Peyer's patch (tissue), 4 donors: ENCODE data around the gene BIRC2. TPM values are rescaled to one million over a fixed set of nuclear protein-coding genes. Genes with fewer than 3 reads are reported as not detected.

Experiments used
- DNase-seq, 3 donors: peaks; one replicate each; pipeline ENCODE4 v3.0.0-alpha.2; 2017 to 2019
- H3K27ac ChIP-seq, 4 donors: fragments of 200-600 bp; sonication (generic); one replicate each; pipeline ENCODE4 v1.5.1; 2016 to 2019
- H3K27me3 ChIP-seq, 2 donors: fragments of 200-600 bp; sonication (generic); one replicate each; pipeline ENCODE4 v1.5.1; 2019
- H3K36me3 ChIP-seq, 3 donors: fragments of 200-600 bp; sonication (generic); one replicate each; pipeline ENCODE4 v1.5.1; 2016 to 2019
- H3K4me1 ChIP-seq, 4 donors: fragments of 200-600 bp; sonication (generic); one replicate each; pipeline ENCODE4 v1.5.1; 2016 to 2019
- H3K4me3 ChIP-seq, 4 donors: fragments of 200-600 bp; sonication (generic); 1 replicate in 3 of 4; 2 replicates in 1 of 4; pipeline ENCODE4 v1.5.1; 2016 to 2019; ENCODE audit warnings: mild to moderate bottlenecking in 1 of 4
- H3K9me3 ChIP-seq, 4 donors: fragments of 200-600 bp; sonication (generic); one replicate each; pipeline ENCODE4 v1.5.1; 2016 to 2019; ENCODE audit warnings: mild to moderate bottlenecking in 1 of 4
- CTCF ChIP-seq, 6 experiments: fragments of 450-650 bp in 4 of 6; fragments of 200-600 bp in 2 of 6; sonication (generic) in 1 of 6; IDR thresholded peaks; one replicate each; pipeline ENCODE4 v1.5.1; 2017 to 2019; ENCODE audit warnings: antibody characterized with exemption in 6 of 6, mild to moderate bottlenecking in 3 of 6, moderate library complexity in 1 of 6
- POLR2A ChIP-seq, 2 donors: fragments of 450-650 bp; IDR thresholded peaks; one replicate each; pipeline ENCODE4 v1.5.1; 2017; ENCODE audit warnings: antibody characterized with exemption in 2 of 2, mild to moderate bottlenecking in 2 of 2, moderate library complexity in 2 of 2
- total RNA-seq, 4 donors: library from RNA; depleted of rRNA; stranded (reverse); fragments of >200 nt; gene quantifications; one replicate each; pipeline ENCODE4 v1.1.0, GENCODE V29; 2016

The BIRC2 gene
- total RNA-seq, 4 donors from 2014 or later: 30.5 to 88.8 (median 60.8) TPM

GRCh38 chr11:102318469-102318868 lies 28.5 kb upstream of the BIRC2 start:
- no peaks in the 10 kb centered on the region for H3K9me3 ChIP-seq
- H3K4me1 ChIP-seq: peaks cover 0 to 35% (median 3%) of the 10 kb centered on the region in 4 donors
- H3K36me3 ChIP-seq: no peaks in the 10 kb centered on the region
- peak overlapping the region; percentile 84 to 90 (median 87) for H3K27ac ChIP-seq
- no peaks in the 10 kb centered on the region for H3K27me3 ChIP-seq
- DNase-seq: peak in 2 of 3 donors; percentile 52 to 68
- peak in 1 of 2 donors; percentile 21 for TF ChIP-seq POLR2A (IDR thresholded peaks at IDR 0.05)
- TF ChIP-seq CTCF (IDR thresholded peaks at IDR 0.05): peak in 2 of 6 experiments; percentile 11 to 19
- peak overlapping the region; percentile 55 to 71 (median 62) for H3K4me3 ChIP-seq

GRCh38 chr11:102319544-102319943 lies 27.5 kb upstream of the BIRC2 start:
- TF ChIP-seq POLR2A (IDR thresholded peaks at IDR 0.05): no peak
- TF ChIP-seq CTCF (IDR thresholded peaks at IDR 0.05): no peak
- peak overlapping the region; percentile 2 to 90 (median 84) for H3K27ac ChIP-seq

GRCh38 chr11:102320188-102320587 lies 26.8 kb upstream of the BIRC2 start:
- no peaks in the 10 kb centered on the region for H3K27me3 ChIP-seq

More at GRCh38 chr11:102319544-102319943, 27.5 kb upstream of the BIRC2 start:
- no peaks in the 10 kb centered on the region for H3K27me3 ChIP-seq
- no peak for DNase-seq
- peak overlapping the region; percentile 55 to 71 (median 62) for H3K4me3 ChIP-seq
- H3K4me1 ChIP-seq: peaks cover 0 to 26% (median 2%) of the 10 kb centered on the region in 4 donors
- no peaks in the 10 kb centered on the region for H3K9me3 ChIP-seq
- H3K36me3 ChIP-seq: peaks cover 0 to 4% (median 0%) of the 10 kb centered on the region in 3 donors

GRCh38 chr11:102320679-102321078 lies 26.3 kb upstream of the BIRC2 start:
- no peaks in the 10 kb centered on the region for H3K9me3 ChIP-seq

More at GRCh38 chr11:102320188-102320587, 26.8 kb upstream of the BIRC2 start:
- Histone ChIP-seq H3K9me3 (no peaks in the 10 kb centered on the region), H3K36me3 (peaks cover 0 to 4% (median 0%) of the 10 kb centered on the region in 3 donors), H3K4me1 (peaks cover 0 to 21% (median 2%) of the 10 kb centered on the region in 4 donors), H3K27ac (peak overlapping the region; percentile 36 to 90 (median 84)), H3K4me3 (peak overlapping the region; percentile 0 to 71 (median 58))
- DNase-seq: no peak
- TF ChIP-seq CTCF (IDR thresholded peaks at IDR 0.05) (no peak), POLR2A (IDR thresholded peaks at IDR 0.05) (no peak)

GRCh38 chr11:102322560-102322959 lies 24.5 kb upstream of the BIRC2 start:
- Histone ChIP-seq H3K36me3 (peaks cover 0 to 20% (median 0%) of the 10 kb centered on the region in 3 donors), H3K4me3 (no peak overlapping the region), H3K27ac (peak overlapping the region in 1 of 4 donors; percentile 84), H3K9me3 (no peaks in the 10 kb centered on the region), H3K27me3 (no peaks in the 10 kb centered on the region), H3K4me1 (peaks cover 0 to 14% (median 0%) of the 10 kb centered on the region in 4 donors)
- no peak for TF ChIP-seq CTCF (IDR thresholded peaks at IDR 0.05)
- TF ChIP-seq POLR2A (IDR thresholded peaks at IDR 0.05): no peak
- no peak for DNase-seq

More at GRCh38 chr11:102320679-102321078, 26.3 kb upstream of the BIRC2 start:
- Histone ChIP-seq H3K27me3 (no peaks in the 10 kb centered on the region), H3K4me3 (peak overlapping the region; percentile 0 to 71 (median 58)), H3K36me3 (peaks cover 0 to 4% (median 0%) of the 10 kb centered on the region in 3 donors), H3K4me1 (peaks cover 0 to 21% (median 2%) of the 10 kb centered on the region in 4 donors), H3K27ac (peak overlapping the region; percentile 36 to 90 (median 84))
- DNase-seq: no peak
- TF ChIP-seq POLR2A (IDR thresholded peaks at IDR 0.05): no peak
- no peak for TF ChIP-seq CTCF (IDR thresholded peaks at IDR 0.05)
